Calu3 (cell line): ENCODE results near the gene UBXN11. TPM values are rescaled to one million over a fixed set of nuclear protein-coding genes. Genes with fewer than 3 reads are reported as not detected.

Source experiments
- BruUV-seq: library from RNA; stranded (reverse); fragments of 400-500 nt; replicated peaks from 2 replicates; lab custom pipeline; 2021; lab: Mats Ljungman, UMichigan
- CTCF ChIA-PET: fragments of 300-600 bp; sonication (Branson Sonifier 250); formaldehyde crosslinking; loops from one replicate; lab custom pipeline; 2022; ENCODE audit warnings: antibody characterized with exemption; lab: Charles Lee
- DNase-seq: peaks from one replicate; pipeline ENCODE4 v3.0.0; 2022
- H3K27ac Mint-ChIP-seq: one replicate; pipeline ENCODE4 v1.8.0; 2022; ENCODE audit warnings: mixed read lengths; ENCODE audit not compliant: unreplicated experiment
- H3K27me3 Mint-ChIP-seq: one replicate; pipeline ENCODE4 v1.8.0; 2022; ENCODE audit warnings: mixed read lengths; ENCODE audit not compliant: unreplicated experiment
- H3K36me3 Mint-ChIP-seq: one replicate; pipeline ENCODE4 v1.8.0; 2022; ENCODE audit warnings: mild to moderate bottlenecking, moderate library complexity, mixed read lengths; ENCODE audit not compliant: insufficient read depth, unreplicated experiment
- H3K4me1 Mint-ChIP-seq: one replicate; pipeline ENCODE4 v1.8.0; 2022; ENCODE audit warnings: mild to moderate bottlenecking, low read depth, mixed read lengths; ENCODE audit not compliant: unreplicated experiment
- H3K4me3 Mint-ChIP-seq: one replicate; pipeline ENCODE4 v1.8.0; 2022; ENCODE audit warnings: mild to moderate bottlenecking, low read depth, moderate library complexity, mixed read lengths; ENCODE audit not compliant: unreplicated experiment
- H3K9me3 Mint-ChIP-seq: one replicate; pipeline ENCODE4 v1.8.0; 2022; ENCODE audit warnings: low read depth, mixed read lengths; ENCODE audit not compliant: unreplicated experiment
- CTCF ChIP-seq: fragments of 200-600 bp; IDR thresholded peaks from one replicate; pipeline ENCODE4 v1.8.0; 2022; ENCODE audit warnings: antibody characterized with exemption; ENCODE audit not compliant: unreplicated experiment
- intact Hi-C: fragments of 100-400 bp; cut with micrococcal nuclease; formaldehyde crosslinking; loops from one replicate; pipeline ENCODE4 v1.10.0; 2022; ENCODE audit not compliant: unreplicated experiment
- total RNA-seq: library from RNA; stranded (reverse); gene quantifications from 2 replicates; pipeline ENCODE4 v1.2.3, GENCODE V29; 2022

The UBXN11 gene
- total RNA-seq, 1 experiment from 2014 or later = 24.0 TPM

GRCh38 chr1:26268290-26269197 lies 37.9 kb downstream of the UBXN11 start:
- no TSS peak for BruUV-seq

GRCh38 chr1:26265405-26265804 lies 41.0 kb downstream of the UBXN11 start:
- Mint-ChIP-seq H3K9me3 (peaks cover 2% of the 10 kb centered on the region), H3K27ac (no peak overlapping the region), H3K4me3 (no peak overlapping the region), H3K36me3 (peaks cover 25% of the 10 kb centered on the region), H3K4me1 (no peaks in the 10 kb centered on the region), H3K27me3 (no peaks in the 10 kb centered on the region)
- CTCF ChIA-PET = interaction anchor here (0.6 kb wide), 1 partner anchor 27 kb away, joined by 4 read pairs; no protein-coding TSS in a partner anchor
- no TSS peak for BruUV-seq
- intact Hi-C loops = no loop called here
- TF ChIP-seq CTCF = no peak
- DNase-seq = no peak

More at GRCh38 chr1:26268290-26269197, 37.9 kb downstream of the UBXN11 start:
- Mint-ChIP-seq H3K4me3 (no peak overlapping the region), H3K9me3 (peaks cover 2% of the 10 kb centered on the region), H3K4me1 (no peaks in the 10 kb centered on the region), H3K36me3 (peaks cover 30% of the 10 kb centered on the region), H3K27me3 (no peaks in the 10 kb centered on the region), H3K27ac (no peak overlapping the region)
- intact Hi-C loops = no loop called here
- CTCF ChIA-PET = no interaction called here
- TF ChIP-seq CTCF = no peak
- no peak for DNase-seq

GRCh38 chr1:26263212-26263611 lies 43.2 kb downstream of the UBXN11 start:
- intact Hi-C loops = no loop called here
- H3K36me3 Mint-ChIP-seq = peaks cover 26% of the 10 kb centered on the region
- CTCF ChIA-PET = interaction anchor here (0.5 to 0.7 kb wide), 2 partner anchors 373 to 715 kb away, joined by 3 to 4 read pairs; no protein-coding TSS in a partner anchor
- no peak overlapping the region for H3K4me3 Mint-ChIP-seq
- no peak for DNase-seq
- BruUV-seq = no TSS peak
- no peaks in the 10 kb centered on the region for H3K4me1 Mint-ChIP-seq
- no peak for TF ChIP-seq CTCF
- H3K27me3 Mint-ChIP-seq = no peaks in the 10 kb centered on the region
- no peaks in the 10 kb centered on the region for H3K9me3 Mint-ChIP-seq
- H3K27ac Mint-ChIP-seq = no peak overlapping the region

- Mint-ChIP-seq H3K36me3 (peaks cover 19% of the 10 kb centered on the region), H3K4me1 (no peaks in the 10 kb centered on the region), H3K27ac (no peak overlapping the region), H3K27me3 (no peaks in the 10 kb centered on the region), H3K9me3 (no peaks in the 10 kb centered on the region), H3K4me3 (no peak overlapping the region)
- intact Hi-C loops = no loop called here
- no TSS peak for BruUV-seq
- no peak for TF ChIP-seq CTCF
- DNase-seq = no peak
- CTCF ChIA-PET = no interaction called here
Observed at GRCh38 chr1:26259578-26259977, 46.9 kb downstream of the UBXN11 start.
